ENCODE data around the gene GPRIN3.
"Not testable (repeated sequence)": the region's sequence is repeated elsewhere in the genome, so short reads cannot be mapped to it uniquely, and the experiment has no call there.

GPRIN3 gene

DNA sequence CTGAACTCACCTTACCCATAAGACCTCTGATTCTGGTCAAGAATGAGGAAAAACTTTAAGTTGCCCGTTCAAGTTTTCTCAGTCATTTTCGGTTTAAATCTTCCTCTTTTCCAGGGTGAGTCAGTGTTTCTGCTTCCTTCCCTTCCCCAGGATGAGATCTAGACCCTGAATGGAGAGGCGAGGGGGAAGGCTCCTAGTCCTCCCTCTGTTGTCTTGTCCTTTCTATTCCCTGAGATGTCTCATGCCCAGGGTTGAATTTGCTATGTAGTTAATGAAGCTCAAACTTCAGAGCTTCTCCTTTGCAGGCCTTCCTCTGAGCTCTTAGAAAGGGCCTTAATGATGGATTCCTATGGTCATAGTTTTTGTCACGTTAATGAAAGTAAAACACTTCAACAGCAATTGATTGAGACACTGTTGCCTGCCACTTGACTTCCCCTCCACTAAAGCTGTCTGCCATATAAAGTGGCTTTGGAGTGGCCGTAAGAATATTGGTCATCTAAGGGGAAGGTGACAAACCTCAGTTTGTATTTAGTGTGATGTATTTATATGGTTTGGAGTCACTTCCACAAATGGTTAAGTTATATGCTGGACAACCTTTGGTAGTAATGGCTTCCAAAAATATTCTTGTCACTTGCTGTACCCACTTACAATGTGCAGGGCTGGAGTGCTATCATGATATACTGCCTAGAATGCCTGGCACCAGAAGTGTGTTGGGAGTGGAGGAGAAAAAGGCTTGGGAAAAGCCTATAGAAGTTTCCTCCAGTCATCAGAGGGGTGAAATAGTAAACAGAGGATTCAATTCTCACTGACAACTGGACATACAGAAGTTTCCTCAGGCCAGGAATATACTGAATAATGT lies 24.3 kb upstream of the GPRIN3 start:
- no peak for DNase-seq (ENCODE audit: low read depth in 1 of 2, low spot score in 1 of 2)
- TF ChIP-seq JUND (IDR thresholded peaks at IDR 0.05; ENCODE audit: low read depth), result no peak
- in situ Hi-C loops (cut with HindIII; ENCODE audit: low pct_unique_long_range_greater_than_20kb, low sequenced_read_pairs), result no loop called here

DNA sequence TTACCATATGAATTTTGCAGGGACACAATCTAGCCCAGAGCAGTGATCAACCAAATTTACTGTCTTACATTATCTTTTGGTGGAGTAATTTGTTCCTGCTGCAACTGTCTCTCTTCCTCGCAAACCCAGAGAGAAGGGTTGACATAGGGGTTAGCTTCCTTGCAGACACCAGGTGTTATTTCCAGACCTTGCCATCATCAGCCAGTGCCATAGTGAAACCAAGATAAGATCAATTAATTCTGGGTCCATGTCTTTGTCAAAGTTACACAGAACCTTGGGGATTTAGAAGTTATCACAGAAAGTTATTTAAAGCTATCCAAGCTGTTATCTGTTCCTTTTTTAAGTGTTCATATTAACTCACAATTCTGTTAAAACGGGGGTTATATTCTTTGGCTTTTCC lies 23.6 kb upstream of the GPRIN3 start:
- no peak for DNase-seq (ENCODE audit: low read depth in 1 of 2, low spot score in 1 of 2)
- in situ Hi-C loops (cut with HindIII; ENCODE audit: low pct_unique_long_range_greater_than_20kb, low sequenced_read_pairs), result no loop called here
- TF ChIP-seq JUND (IDR thresholded peaks at IDR 0.05; ENCODE audit: low read depth), result no peak

DNA sequence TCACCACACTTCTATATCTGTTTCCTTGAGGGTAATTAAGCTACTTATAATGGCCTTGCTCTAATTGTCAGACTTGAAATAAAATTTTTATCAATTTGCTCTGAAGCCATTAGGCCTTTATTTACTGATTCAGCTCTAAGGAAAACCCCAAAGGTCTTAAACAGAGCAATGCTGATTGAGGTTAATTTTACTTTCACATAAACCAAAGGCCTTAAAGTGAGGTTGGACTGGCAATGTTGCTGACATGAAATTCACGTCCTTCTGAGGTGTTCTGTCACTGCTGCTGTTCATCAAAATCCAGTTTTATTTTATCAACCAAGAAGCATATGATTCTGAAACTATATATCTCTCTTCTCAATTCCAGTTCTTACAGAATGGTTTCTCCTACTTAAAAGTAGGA lies 21.7 kb upstream of the GPRIN3 start:
- no peak for DNase-seq (ENCODE audit: low read depth in 1 of 2, low spot score in 1 of 2)
- in situ Hi-C loops (cut with HindIII; ENCODE audit: low pct_unique_long_range_greater_than_20kb, low sequenced_read_pairs), result no loop called here
- TF ChIP-seq JUND (IDR thresholded peaks at IDR 0.05; ENCODE audit: low read depth), result no peak

DNA sequence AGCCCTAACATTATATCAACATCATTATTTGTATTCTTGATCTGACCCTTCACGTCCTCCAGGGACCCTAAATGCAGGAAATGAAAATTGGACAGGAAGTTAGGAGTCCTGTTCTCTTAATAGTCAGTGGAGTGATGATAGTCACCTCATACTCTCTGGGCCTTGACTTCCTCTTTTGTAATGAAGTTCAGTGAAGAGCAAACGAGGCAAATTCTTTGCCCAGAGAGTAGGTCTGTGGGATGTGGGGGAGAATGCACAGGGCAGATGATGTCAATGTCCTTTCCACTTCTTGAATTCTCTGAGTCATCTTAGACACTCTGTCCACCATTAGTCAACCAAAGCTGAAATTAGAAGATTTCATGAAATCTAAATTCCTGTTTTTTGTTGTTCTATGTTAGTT lies 17.1 kb upstream of the GPRIN3 start:
- no peak for TF ChIP-seq JUND (IDR thresholded peaks at IDR 0.05; ENCODE audit: low read depth)
- in situ Hi-C loops (cut with HindIII; ENCODE audit: low pct_unique_long_range_greater_than_20kb, low sequenced_read_pairs), result no loop called here
- no peak for DNase-seq (ENCODE audit: low read depth in 1 of 2, low spot score in 1 of 2)

DNA sequence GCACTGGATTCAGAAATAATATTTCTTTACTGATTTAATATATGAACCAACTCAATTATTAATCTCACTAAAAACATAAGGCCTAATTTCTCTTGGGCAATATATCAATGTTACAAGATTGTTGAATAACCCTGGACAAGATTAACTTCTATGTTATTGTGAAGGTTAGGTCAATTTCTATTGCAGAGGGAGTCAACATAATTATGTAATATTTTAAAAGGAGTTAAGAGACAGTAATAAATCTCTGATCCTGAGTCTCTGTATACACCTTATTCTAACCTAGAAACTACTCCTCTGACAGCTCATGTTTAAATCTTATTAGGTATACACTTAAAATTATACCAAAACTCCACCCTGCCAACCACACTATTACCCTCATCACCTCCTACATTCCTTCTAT lies 15.1 kb upstream of the GPRIN3 start:
- TF ChIP-seq JUND (IDR thresholded peaks at IDR 0.05; ENCODE audit: low read depth), result no peak
- no peak for DNase-seq (ENCODE audit: low read depth in 1 of 2, low spot score in 1 of 2)
- in situ Hi-C loops (cut with HindIII; ENCODE audit: low pct_unique_long_range_greater_than_20kb, low sequenced_read_pairs), result no loop called here

DNA sequence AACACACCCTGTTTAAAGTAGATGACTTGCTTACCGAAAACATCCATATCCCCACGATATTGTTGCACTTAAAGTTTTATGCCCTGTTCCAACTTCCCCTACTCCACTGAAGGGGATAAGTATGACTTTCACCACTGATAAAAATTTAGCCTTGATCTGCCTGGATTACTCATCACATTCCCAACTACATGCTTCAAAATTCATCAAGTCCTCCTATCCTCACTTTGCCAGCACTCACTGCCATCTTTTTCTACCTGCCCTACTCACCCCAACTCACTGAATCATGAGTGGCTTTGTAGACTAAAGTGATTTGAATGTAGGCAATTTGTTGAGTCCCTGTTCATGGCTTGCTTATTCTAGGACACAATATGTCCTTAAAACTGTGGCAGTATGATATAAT lies 12.2 kb upstream of the GPRIN3 start:
- TF ChIP-seq JUND (IDR thresholded peaks at IDR 0.05; ENCODE audit: low read depth), result no peak
- DNase-seq (ENCODE audit: low read depth in 1 of 2, low spot score in 1 of 2), result no peak
- in situ Hi-C loops (cut with HindIII; ENCODE audit: low pct_unique_long_range_greater_than_20kb, low sequenced_read_pairs), result no loop called here

DNA sequence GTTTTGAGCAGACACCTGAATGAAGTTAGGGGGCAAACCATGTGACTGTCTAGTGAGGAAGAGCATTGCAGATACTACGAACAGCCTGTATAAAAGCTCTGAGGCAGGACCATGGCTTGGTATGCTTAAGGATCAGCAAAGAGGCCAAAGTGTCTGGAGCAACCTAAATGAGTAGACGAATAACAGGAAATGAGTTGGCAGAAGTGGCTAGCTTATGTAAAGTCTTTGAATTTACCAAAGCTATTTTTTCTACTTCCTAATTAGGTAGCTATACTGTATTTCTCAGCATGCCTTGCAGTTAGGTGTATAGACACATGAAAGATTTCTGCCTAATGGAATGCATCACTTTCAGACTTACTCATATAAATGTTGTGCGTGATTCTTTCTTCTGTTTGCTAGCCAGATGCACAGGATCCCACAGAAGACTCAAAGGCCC lies 9.3 kb upstream of the GPRIN3 start:
- in situ Hi-C loops (cut with HindIII; ENCODE audit: low pct_unique_long_range_greater_than_20kb, low sequenced_read_pairs), result no loop called here
- DNase-seq (ENCODE audit: low read depth in 1 of 2, low spot score in 1 of 2), result no peak
- TF ChIP-seq JUND (IDR thresholded peaks at IDR 0.05; ENCODE audit: low read depth), result no peak

DNA sequence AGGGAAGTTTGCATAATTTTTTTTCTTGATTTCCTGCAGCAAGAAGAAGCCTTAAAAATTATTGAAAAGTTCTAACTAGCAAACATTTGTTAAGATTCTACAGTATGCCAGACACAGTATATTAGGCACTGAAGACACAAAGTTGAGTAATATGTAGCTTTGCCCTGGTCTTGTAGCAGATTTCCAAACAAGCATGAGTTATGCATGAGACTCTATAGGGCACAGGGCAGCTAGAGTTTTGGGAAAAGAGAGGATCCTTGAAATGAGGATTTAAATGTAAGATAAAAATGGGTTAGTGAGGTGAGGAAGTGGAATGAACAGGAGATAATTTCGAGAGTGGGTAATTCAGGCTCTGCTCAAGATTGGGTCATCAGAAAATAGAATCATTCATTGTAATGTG lies 8.6 kb upstream of the GPRIN3 start:
- DNase-seq (ENCODE audit: low read depth in 1 of 2, low spot score in 1 of 2), result no peak
- in situ Hi-C loops (cut with HindIII; ENCODE audit: low pct_unique_long_range_greater_than_20kb, low sequenced_read_pairs), result no loop called here
- no peak for TF ChIP-seq JUND (IDR thresholded peaks at IDR 0.05; ENCODE audit: low read depth)

DNA sequence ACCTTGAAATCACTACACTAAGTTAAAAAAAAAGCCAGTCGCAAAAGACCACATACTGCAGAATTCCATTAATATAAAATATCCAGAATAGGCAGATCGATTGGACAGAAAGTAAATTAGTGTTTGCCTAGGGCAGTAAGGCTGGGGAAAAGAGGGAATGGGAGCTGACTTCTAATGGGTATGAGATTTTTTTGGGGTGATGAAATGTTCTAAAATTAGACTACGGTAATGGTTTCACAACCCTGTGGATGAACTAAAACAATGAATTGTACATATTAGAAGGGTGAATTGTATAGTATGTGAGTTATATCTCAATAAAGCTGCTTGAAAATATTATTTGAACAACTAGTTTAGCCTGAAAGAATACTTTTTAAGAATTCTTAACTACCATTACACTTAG lies 6.7 kb upstream of the GPRIN3 start:
- no peak for DNase-seq (ENCODE audit: low read depth in 1 of 2, low spot score in 1 of 2)
- in situ Hi-C loops (cut with HindIII; ENCODE audit: low pct_unique_long_range_greater_than_20kb, low sequenced_read_pairs), result no loop called here
- no peak for TF ChIP-seq JUND (IDR thresholded peaks at IDR 0.05; ENCODE audit: low read depth)

DNA sequence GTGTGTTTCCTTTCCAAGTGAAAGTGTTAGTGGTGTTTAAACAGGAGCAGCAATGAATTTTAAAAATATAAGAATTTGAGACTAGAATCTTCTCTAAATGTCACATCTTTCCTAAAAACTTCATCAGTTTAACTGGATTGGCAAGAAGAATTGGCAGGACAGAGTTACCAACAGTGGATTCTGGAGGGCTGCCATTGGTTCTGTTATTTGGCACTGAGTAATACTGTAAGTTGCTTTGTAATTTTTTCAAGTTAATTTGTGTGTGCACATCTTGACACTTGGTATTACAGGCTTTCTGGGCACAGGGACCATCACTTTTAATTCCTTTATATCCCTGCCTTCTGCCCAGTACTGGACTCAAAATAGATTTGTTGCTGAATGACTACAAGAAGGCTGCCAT lies 4.5 kb upstream of the GPRIN3 start:
- no peak for DNase-seq (ENCODE audit: low read depth in 1 of 2, low spot score in 1 of 2)
- in situ Hi-C loops (cut with HindIII; ENCODE audit: low pct_unique_long_range_greater_than_20kb, low sequenced_read_pairs), result no loop called here
- no peak for TF ChIP-seq JUND (IDR thresholded peaks at IDR 0.05; ENCODE audit: low read depth)

DNA sequence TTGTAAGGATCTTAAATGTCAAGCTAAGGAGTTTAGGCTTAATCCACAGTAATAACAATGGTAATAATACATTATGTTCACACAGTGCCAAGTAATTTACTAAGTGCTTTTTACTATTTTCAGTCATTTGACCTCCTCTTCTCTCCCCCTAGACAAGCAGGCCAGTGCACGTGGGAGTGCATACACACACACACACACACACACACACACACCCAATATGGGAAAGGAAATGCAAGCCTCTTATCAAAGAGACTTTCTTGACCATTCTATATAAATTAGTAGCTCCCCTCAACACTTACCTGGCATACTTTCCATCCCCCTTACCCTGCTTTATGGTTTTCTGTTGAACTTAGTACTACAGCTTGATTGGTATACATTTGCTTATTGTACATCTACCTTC lies 3.8 kb upstream of the GPRIN3 start:
- in situ Hi-C loops (cut with HindIII; ENCODE audit: low pct_unique_long_range_greater_than_20kb, low sequenced_read_pairs), result no loop called here
- no peak for TF ChIP-seq JUND (IDR thresholded peaks at IDR 0.05; ENCODE audit: low read depth)
- DNase-seq (ENCODE audit: low read depth in 1 of 2, low spot score in 1 of 2), result no peak

DNA sequence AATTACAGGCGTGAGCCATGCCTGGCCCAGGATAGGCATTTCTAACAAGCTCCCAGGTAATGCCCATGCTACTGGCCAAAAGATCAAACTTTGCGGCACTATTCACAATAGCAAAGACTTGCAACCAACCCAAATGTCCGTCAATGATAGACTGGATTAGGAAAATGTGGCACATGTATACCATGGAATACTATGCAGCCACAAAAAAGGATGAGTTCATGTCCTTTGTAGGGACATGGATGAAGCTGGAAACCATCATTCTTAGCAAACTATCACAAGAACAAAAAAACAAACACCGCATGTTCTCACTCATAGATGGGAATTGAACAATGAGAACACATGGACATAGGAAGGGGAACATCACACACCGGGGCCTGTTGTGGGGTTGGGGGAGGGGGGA lies 1.6 kb upstream of the GPRIN3 start:
- DNase-seq (ENCODE audit: low read depth in 1 of 2, low spot score in 1 of 2); in situ Hi-C loops (cut with HindIII; ENCODE audit: low pct_unique_long_range_greater_than_20kb, low sequenced_read_pairs): not testable (repeated sequence)

DNA sequence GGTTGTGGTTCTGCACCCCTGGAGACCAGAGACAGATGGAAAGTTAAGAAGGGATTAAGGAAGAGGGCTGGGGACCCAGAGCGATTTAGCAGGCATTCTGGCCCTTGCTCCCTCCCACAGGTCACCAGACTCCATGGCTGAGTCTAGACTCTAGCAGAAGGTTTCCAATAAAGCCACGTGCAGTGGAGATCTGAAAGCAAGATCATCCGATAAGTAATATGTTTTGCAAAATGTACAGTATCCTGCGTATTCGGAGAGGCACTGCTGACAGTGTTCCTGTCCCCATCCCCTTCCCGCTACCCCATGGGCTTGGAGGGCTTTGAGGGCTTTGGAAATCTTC lies 531 bp upstream of the GPRIN3 start:
- in situ Hi-C loops (cut with HindIII; ENCODE audit: low pct_unique_long_range_greater_than_20kb, low sequenced_read_pairs), result no loop called here

DNA sequence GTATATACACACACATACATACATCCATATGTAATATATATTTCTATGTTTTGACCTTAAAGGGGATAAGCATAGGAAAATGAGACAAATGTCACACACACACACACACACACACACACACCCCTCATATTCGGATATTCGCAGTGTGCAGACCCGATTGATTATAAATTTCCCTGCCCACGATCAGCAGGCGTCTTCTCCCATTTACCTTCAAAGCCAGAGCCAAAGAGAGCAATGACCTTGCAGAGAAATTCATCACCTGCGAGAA lies 488 bp downstream of the GPRIN3 start:
- DNase-seq (ENCODE audit: low read depth in 1 of 2, low spot score in 1 of 2), result no peak
- no peak for TF ChIP-seq JUND (IDR thresholded peaks at IDR 0.05; ENCODE audit: low read depth)
- in situ Hi-C loops (cut with HindIII; ENCODE audit: low pct_unique_long_range_greater_than_20kb, low sequenced_read_pairs), result no loop called here

More for the DNA sequence above, 531 bp upstream of the GPRIN3 start:
- no peak for TF ChIP-seq JUND (IDR thresholded peaks at IDR 0.05; ENCODE audit: low read depth)
- DNase-seq (ENCODE audit: low read depth in 1 of 2, low spot score in 1 of 2), result no peak

All from T47D (cell line).